HepG2 (cell line): ENCODE data around the gene LCLAT1.

ENCODE experiments used
- KDM6A ChIP-seq: IDR thresholded peaks from 2 replicates; pipeline ENCODE4 v1.6.1; 2016; ENCODE audit warnings: low read depth
- ZFP1 ChIP-seq: IDR thresholded peaks from 2 replicates; pipeline ENCODE4 v1.6.1; 2016

DNA sequence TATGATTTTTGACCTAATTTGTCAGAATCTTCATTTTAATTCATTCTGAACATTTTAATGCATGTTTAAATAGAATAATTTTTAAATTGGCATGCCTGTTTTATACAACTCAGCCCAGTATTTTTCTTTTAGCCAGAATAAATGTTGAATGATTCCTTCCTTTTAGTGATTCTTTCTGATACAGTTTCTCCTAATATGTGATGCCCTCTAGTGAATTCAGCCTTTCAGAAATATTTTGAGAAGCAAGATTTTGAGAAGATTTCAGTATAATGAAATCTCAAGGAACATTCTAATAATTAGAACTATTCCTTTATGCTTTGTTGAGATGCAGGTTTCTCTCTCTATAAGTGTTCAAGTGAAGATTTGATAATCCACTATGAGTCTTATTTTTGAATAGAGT is 28.5 kb downstream of the LCLAT1 start:
- no peak for TF ChIP-seq KDM6A (CRISPR knock-in tag)
- TF ChIP-seq ZFP1: no peak
